HepG2 (cell line): ENCODE data around the gene POGLUT3. TPM values are rescaled to one million over a fixed set of nuclear protein-coding genes. Genes with fewer than 3 reads are reported as not detected.

Experiments used
- ATAC-seq: fragments of 200-7000 bp; cut with Tn5 transposase; 3 replicates; pipeline ENCODE4 v1.9.1; 2020; ENCODE audit warnings: mild to moderate bottlenecking, moderate library complexity
- BruUV-seq: library from RNA; stranded (reverse); fragments of 400-500 nt; replicated peaks from 2 replicates; lab custom pipeline; 2021; lab: Mats Ljungman, UMichigan
- CTCF ChIA-PET: fragments of 300-600 bp; formaldehyde crosslinking; extraction: SDS; loops from one replicate; lab custom pipeline; 2021; ENCODE audit warnings: low total read pairs, inconsistent platforms, low intra/inter-chr PET ratio; lab: Yijun Ruan, JAX
- POLR2A ChIA-PET: fragments of 350-600 bp; sonication (Branson Sonifier 250); formaldehyde crosslinking; loops from one replicate; lab custom pipeline; 2020; ENCODE audit warnings: antibody characterized with exemption, inconsistent platforms; lab: Yijun Ruan, JAX
- DNase-seq: peaks from one replicate; pipeline ENCODE4 v3.0.0-alpha.2; 2015; ENCODE audit warnings: low spot score
- FAIRE-seq: peaks from 3 replicates; lab custom pipeline; 2011; peaks lifted over from hg19 to GRCh38; lab: Jason Lieb, UNC
- H2AFZ ChIP-seq: one replicate; pipeline ENCODE4 v1.6.1; 2011; ENCODE audit warnings: low read length, inconsistent platforms
- H3K27ac ChIP-seq: fragments of 300-600 bp; 3 replicates; pipeline ENCODE4 v1.8.0; 2011; ENCODE audit warnings: mixed run types, mild to moderate bottlenecking, mixed read lengths, low read length, inconsistent platforms; ENCODE audit not compliant: insufficient read depth; ENCODE audit errors: extremely low read length
- H3K27me3 ChIP-seq, 2 experiments: fragments of 200-600 bp in 1 of 2; 2 replicates in 1 of 2; 3 replicates in 1 of 2; pipeline versions ENCODE4 v1.6.0 to v1.8.0; 2011; ENCODE audit warnings: low read length in 2 of 2, mild to moderate bottlenecking in 2 of 2, moderate library complexity in 2 of 2, inconsistent platforms in 1 of 2; ENCODE audit not compliant: insufficient read depth in 2 of 2, control insufficient read depth in 1 of 2
- H3K36me3 ChIP-seq, 2 experiments: fragments of 200-600 bp in 1 of 2; replicated peaks in 1 of 2; 2 replicates in 1 of 2; 3 replicates in 1 of 2; pipeline versions ENCODE4 v1.5.1 to v1.8.0; 2011; ENCODE audit warnings: low read length in 2 of 2, inconsistent platforms in 1 of 2; ENCODE audit not compliant: insufficient read depth in 2 of 2, control insufficient read depth in 1 of 2
- H3K4me1 ChIP-seq: 2 replicates; pipeline ENCODE4 v1.5.1; 2012; ENCODE audit warnings: low read length, inconsistent platforms; ENCODE audit not compliant: insufficient read depth
- H3K4me2 ChIP-seq: 2 replicates; pipeline ENCODE4 v1.6.0; 2011; ENCODE audit warnings: low read depth, low read length, inconsistent platforms
- H3K4me3 ChIP-seq, 3 experiments: fragments of 200-600 bp in 1 of 3; sonication (generic), shearing (Covaris generic) in 1 of 3; replicated peaks in 1 of 3; 2 replicates each; pipeline ENCODE4 v1.5.1; 2011 to 2016; ENCODE audit warnings: low read length in 3 of 3, inconsistent platforms in 2 of 3, low read depth in 2 of 3, mild to moderate bottlenecking in 2 of 3, control low read depth in 1 of 3, mixed read lengths in 1 of 3; ENCODE audit not compliant: insufficient read depth in 1 of 3
- H3K79me2 ChIP-seq: one replicate; pipeline ENCODE4 v1.6.1; 2011; ENCODE audit warnings: low read length, inconsistent platforms; ENCODE audit not compliant: insufficient read depth
- H3K9ac ChIP-seq: 2 replicates; pipeline ENCODE4 v1.6.0; 2011; ENCODE audit warnings: mild to moderate bottlenecking, low read depth, low read length, inconsistent platforms; ENCODE audit not compliant: insufficient read depth
- H3K9me3 ChIP-seq: 2 replicates; pipeline ENCODE4 v1.5.1; 2012; ENCODE audit warnings: mild to moderate bottlenecking, low read length
- H4K20me1 ChIP-seq: 2 replicates; pipeline ENCODE4 v1.6.0; 2011; ENCODE audit warnings: inconsistent platforms, mild to moderate bottlenecking, low read length, moderate library complexity; ENCODE audit not compliant: insufficient read depth
- HDAC2 ChIP-seq: sonication (generic); formaldehyde crosslinking; IDR thresholded peaks from 2 replicates; pipeline ENCODE4 v1.4.0; 2020; ENCODE audit warnings: missing genetic modification reagents
- MED8 ChIP-seq: sonication (generic); formaldehyde crosslinking; IDR thresholded peaks from 2 replicates; pipeline ENCODE4 v1.8.1; 2023; ENCODE audit warnings: mild to moderate bottlenecking, missing genetic modification reagents; ENCODE audit not compliant: insufficient replicate concordance
- MEIS1 ChIP-seq: sonication (generic); formaldehyde crosslinking; IDR thresholded peaks from 2 replicates; pipeline ENCODE4 v1.9.0; 2021; ENCODE audit warnings: mild to moderate bottlenecking, missing genetic modification reagents, moderate library complexity, borderline replicate concordance
- MYNN ChIP-seq: sonication (generic); formaldehyde crosslinking; IDR thresholded peaks from 2 replicates; pipeline ENCODE4 v1.4.0; 2020; ENCODE audit warnings: mild to moderate bottlenecking, low read depth, missing genetic modification reagents
- NFE2L2 ChIP-seq: fragments of 150-350 bp; IDR thresholded peaks from 2 replicates; pipeline ENCODE4 v1.6.1; 2014; ENCODE audit warnings: low read length
- NFKBIZ ChIP-seq: IDR thresholded peaks from 2 replicates; pipeline ENCODE4 v1.6.1; 2018; ENCODE audit warnings: missing genetic modification reagents, missing compliant biosample characterization
- PBX3 ChIP-seq: sonication (generic); formaldehyde crosslinking; IDR thresholded peaks from 2 replicates; pipeline ENCODE4 v1.8.1; 2023; ENCODE audit warnings: missing genetic modification reagents, inconsistent platforms, borderline replicate concordance
- RFXANK ChIP-seq: IDR thresholded peaks from 2 replicates; pipeline ENCODE4 v1.6.1; 2016
- ZBTB8A ChIP-seq: sonication (generic); formaldehyde crosslinking; IDR thresholded peaks from 2 replicates; pipeline ENCODE4 v1.4.0; 2020; ENCODE audit warnings: mild to moderate bottlenecking, low read depth, missing genetic modification reagents, borderline replicate concordance
- ZFP82 ChIP-seq: sonication (generic); formaldehyde crosslinking; IDR thresholded peaks from 2 replicates; pipeline ENCODE4 v1.5.1; 2020; ENCODE audit warnings: mild to moderate bottlenecking, missing genetic modification reagents, borderline replicate concordance
- ZNF274 ChIP-seq: sonication (generic); formaldehyde crosslinking; IDR thresholded peaks from 2 replicates; pipeline ENCODE4 v1.5.1; 2020; ENCODE audit warnings: mild to moderate bottlenecking, missing genetic modification reagents
- ZNF616 ChIP-seq: sonication (generic); formaldehyde crosslinking; IDR thresholded peaks from 2 replicates; pipeline ENCODE4 v1.5.0; 2020; ENCODE audit warnings: low read depth, mild to moderate bottlenecking, missing genetic modification reagents
- ZNF670 ChIP-seq: sonication (generic); formaldehyde crosslinking; IDR thresholded peaks from 2 replicates; pipeline ENCODE4 v1.8.0; 2022; ENCODE audit warnings: mild to moderate bottlenecking, missing genetic modification reagents, borderline replicate concordance
- WGBS: methylation state at CpG from one replicate; pipeline ENCODE4 v1.1.6; 2017; ENCODE audit warnings: low lambda C conversion rate; 5-methylcytosine and 5-hydroxymethylcytosine counted together
- in situ Hi-C: cut with HindIII; loops from 2 replicates; pipeline ENCODE4 v1.10.0; 2017; ENCODE audit warnings: low pct_unique_long_range_greater_than_20kb; ENCODE audit not compliant: extremely low pct_ligation_motif_present
- intact Hi-C: fragments of 100-400 bp; cut with micrococcal nuclease; formaldehyde crosslinking; loops from one replicate; pipeline ENCODE4 v1.10.0; 2022; ENCODE audit not compliant: unreplicated experiment
- polyA plus RNA-seq, 8 experiments: library from polyadenylated mRNA; depleted of rRNA in 3 of 8; stranded (reverse) in 7 of 8; unstranded in 1 of 8; fragments of >200 nt; fragmentation: Illumina TruSeq in 4 of 8; extraction: Trizol in 4 of 8; gene quantifications; 2 replicates each; pipeline versions ENCODE4 v1.2.1 to v1.2.3, GENCODE V29; 2011 to 2016; ENCODE audit warnings: low read depth in 4 of 8, missing spikeins in 1 of 8, mixed read lengths in 1 of 8; ENCODE audit not compliant: insufficient read depth in 1 of 8
- total RNA-seq, 5 experiments: library from RNA; depleted of rRNA; stranded (reverse); fragments of >200 nt; fragmentation: Illumina TruSeq; extraction: Trizol; gene quantifications; 2 replicates each; pipeline ENCODE4 v1.2.3, GENCODE V29; 2016; ENCODE audit warnings: low read depth in 1 of 5
- TF ChIP-seq, protein P1 (sequence below): sonication (generic); formaldehyde crosslinking; IDR thresholded peaks from 2 replicates; pipeline ENCODE4 v1.4.0; 2020; ENCODE audit warnings: missing genetic modification reagents, borderline replicate concordance

POGLUT3 gene
- total and polyA plus RNA-seq, 2 of the 13 experiments (the other 11 are each of a cell fraction or from before 2014, with no cell fraction given) = 14.3 to 22.0 TPM

DNA sequence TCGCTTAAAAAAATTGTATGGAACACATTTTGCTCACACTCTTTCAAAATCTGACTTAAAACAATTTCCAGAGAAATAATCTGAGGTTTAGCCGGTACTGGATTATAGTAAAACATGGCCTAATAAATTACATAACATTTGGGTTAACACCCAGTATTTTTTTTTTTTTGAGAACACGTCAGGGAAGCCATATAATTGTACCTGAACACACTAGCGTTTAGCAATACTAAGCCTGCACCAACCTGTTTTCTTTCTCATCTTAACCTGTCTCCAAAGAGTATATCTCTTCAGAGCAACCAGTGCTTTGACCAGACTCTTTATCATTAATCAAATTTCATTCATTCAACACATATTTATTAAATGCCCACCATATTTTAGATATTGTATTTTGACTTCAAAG, 2.0 kb upstream of the POGLUT3 start:
- intact Hi-C loops = no loop called here
- ATAC-seq = no peak

More for the DNA sequence above, 2.0 kb upstream of the POGLUT3 start:
- Histone ChIP-seq H3K4me3 (no peak overlapping the region), H3K9ac (no peak overlapping the region), H3K36me3 (no peaks in the 10 kb centered on the region; a peak in 1 of 5 replicates), H3K4me2 (no peak overlapping the region), H3K9me3 (no peaks in the 10 kb centered on the region), H3K4me1 (peaks cover 47% of the 10 kb centered on the region), H3K79me2 (no peaks in the 10 kb centered on the region), H3K27me3 (no peaks in the 10 kb centered on the region), H2AFZ (no peak overlapping the region), H4K20me1 (no peaks in the 10 kb centered on the region), H3K27ac (no peak overlapping the region)
- ChIA-PET CTCF (no interaction called here), POLR2A (no interaction called here)
- in situ Hi-C loops = no loop called here
- FAIRE-seq (no peak), DNase-seq (no peak)
- 63% methylated on average over 4 of the region's 4 CpGs for WGBS
- no peak for TF ChIP-seq NFKBIZ
- no peak for TF ChIP-seq ZNF616 (CRISPR knock-in tag)
- TF ChIP-seq MYNN (CRISPR knock-in tag) = no peak
- no peak for TF ChIP-seq ZFP82 (CRISPR knock-in tag)
- TF ChIP-seq MED8 = no peak
- TF ChIP-seq PBX3 = no peak
- no peak for TF ChIP-seq NFE2L2
- TF ChIP-seq HDAC2 (CRISPR knock-in tag) = no peak
- TF ChIP-seq MEIS1 (CRISPR knock-in tag) = no peak
- no peak for TF ChIP-seq ZNF670 (CRISPR knock-in tag)
- no peak for TF ChIP-seq RFXANK
- TF ChIP-seq ZBTB8A = no peak
- TF ChIP-seq, protein P1, sequence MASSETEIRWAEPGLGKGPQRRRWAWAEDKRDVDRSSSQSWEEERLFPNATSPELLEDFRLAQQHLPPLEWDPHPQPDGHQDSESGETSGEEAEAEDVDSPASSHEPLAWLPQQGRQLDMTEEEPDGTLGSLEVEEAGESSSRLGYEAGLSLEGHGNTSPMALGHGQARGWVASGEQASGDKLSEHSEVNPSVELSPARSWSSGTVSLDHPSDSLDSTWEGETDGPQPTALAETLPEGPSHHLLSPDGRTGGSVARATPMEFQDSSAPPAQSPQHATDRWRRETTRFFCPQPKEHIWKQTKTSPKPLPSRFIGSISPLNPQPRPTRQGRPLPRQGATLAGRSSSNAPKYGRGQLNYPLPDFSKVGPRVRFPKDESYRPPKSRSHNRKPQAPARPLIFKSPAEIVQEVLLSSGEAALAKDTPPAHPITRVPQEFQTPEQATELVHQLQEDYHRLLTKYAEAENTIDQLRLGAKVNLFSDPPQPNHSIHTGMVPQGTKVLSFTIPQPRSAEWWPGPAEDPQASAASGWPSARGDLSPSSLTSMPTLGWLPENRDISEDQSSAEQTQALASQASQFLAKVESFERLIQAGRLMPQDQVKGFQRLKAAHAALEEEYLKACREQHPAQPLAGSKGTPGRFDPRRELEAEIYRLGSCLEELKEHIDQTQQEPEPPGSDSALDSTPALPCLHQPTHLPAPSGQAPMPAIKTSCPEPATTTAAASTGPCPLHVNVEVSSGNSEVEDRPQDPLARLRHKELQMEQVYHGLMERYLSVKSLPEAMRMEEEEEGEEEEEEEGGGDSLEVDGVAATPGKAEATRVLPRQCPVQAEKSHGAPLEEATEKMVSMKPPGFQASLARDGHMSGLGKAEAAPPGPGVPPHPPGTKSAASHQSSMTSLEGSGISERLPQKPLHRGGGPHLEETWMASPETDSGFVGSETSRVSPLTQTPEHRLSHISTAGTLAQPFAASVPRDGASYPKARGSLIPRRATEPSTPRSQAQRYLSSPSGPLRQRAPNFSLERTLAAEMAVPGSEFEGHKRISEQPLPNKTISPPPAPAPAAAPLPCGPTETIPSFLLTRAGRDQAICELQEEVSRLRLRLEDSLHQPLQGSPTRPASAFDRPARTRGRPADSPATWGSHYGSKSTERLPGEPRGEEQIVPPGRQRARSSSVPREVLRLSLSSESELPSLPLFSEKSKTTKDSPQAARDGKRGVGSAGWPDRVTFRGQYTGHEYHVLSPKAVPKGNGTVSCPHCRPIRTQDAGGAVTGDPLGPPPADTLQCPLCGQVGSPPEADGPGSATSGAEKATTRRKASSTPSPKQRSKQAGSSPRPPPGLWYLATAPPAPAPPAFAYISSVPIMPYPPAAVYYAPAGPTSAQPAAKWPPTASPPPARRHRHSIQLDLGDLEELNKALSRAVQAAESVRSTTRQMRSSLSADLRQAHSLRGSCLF (CRISPR knock-in tag) = no peak
- no peak for TF ChIP-seq ZNF274 (CRISPR knock-in tag)
- BruUV-seq = no TSS peak
